Stimulated activated CD8-positive, alpha-beta memory T cell treated with anti-CD3 and anti-CD28 coated beads, Interleukin-7, amount 100 ng/mL, for 4 hours (primary cell): ENCODE results near the gene TOP2A.
A peak's percentile ranks its signal among the peaks of the same experiment; 100 is the strongest.

ENCODE experiments used
- DNase-seq, 2 donors: peaks; one replicate each; pipeline ENCODE4 v3.0.0-alpha.2; 2020; ENCODE audit warnings: low read depth in 2 of 2

Gene TOP2A, protein sequence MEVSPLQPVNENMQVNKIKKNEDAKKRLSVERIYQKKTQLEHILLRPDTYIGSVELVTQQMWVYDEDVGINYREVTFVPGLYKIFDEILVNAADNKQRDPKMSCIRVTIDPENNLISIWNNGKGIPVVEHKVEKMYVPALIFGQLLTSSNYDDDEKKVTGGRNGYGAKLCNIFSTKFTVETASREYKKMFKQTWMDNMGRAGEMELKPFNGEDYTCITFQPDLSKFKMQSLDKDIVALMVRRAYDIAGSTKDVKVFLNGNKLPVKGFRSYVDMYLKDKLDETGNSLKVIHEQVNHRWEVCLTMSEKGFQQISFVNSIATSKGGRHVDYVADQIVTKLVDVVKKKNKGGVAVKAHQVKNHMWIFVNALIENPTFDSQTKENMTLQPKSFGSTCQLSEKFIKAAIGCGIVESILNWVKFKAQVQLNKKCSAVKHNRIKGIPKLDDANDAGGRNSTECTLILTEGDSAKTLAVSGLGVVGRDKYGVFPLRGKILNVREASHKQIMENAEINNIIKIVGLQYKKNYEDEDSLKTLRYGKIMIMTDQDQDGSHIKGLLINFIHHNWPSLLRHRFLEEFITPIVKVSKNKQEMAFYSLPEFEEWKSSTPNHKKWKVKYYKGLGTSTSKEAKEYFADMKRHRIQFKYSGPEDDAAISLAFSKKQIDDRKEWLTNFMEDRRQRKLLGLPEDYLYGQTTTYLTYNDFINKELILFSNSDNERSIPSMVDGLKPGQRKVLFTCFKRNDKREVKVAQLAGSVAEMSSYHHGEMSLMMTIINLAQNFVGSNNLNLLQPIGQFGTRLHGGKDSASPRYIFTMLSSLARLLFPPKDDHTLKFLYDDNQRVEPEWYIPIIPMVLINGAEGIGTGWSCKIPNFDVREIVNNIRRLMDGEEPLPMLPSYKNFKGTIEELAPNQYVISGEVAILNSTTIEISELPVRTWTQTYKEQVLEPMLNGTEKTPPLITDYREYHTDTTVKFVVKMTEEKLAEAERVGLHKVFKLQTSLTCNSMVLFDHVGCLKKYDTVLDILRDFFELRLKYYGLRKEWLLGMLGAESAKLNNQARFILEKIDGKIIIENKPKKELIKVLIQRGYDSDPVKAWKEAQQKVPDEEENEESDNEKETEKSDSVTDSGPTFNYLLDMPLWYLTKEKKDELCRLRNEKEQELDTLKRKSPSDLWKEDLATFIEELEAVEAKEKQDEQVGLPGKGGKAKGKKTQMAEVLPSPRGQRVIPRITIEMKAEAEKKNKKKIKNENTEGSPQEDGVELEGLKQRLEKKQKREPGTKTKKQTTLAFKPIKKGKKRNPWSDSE (N-terminal part only)

DNA sequence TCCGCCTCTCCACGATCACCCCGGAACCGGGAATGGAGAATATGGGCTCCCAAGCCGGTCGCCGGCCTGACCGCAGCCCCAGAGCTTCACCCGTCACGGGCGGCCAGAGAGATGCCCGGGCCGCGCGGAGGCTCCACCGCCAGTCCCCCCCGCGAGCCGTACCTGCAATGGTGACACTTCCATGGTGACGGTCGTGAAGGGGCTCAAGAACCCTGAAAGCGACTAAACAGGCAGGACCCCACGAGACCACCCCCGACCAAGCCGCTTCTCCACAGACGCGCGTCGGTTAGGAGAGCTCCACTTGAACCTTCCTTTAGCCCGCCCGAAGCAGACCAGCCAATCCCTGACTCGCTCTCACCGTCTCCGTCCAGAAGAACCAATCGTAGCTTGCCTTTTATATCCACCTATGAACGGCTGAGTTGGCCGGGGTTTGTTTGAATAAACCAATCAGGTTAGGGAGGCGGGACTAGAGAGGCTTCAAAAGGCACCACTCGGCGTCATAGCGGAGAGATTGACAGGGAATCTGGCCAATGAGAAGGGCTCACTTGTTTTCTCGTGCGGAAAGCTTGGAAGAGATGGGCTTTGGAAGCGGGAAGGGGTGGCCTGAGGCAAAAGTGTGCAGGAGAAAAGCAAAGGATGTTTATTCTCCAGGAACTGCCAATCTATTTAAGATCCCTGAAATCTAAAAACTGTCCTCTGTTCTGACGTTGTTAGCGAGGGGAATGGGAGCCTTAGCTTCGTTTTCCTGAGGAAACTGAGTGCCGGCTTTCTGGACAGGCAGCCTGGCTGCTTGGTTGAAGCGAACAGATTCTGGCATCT lies at the start of gene TOP2A:
TSS of gene TOP2A (minus strand) at position 288 of the 819 bp plus-strand sequence. CDS start at position 183, 105 bp downstream.
- DNase-seq, result peak; percentile 79 to 95

DNA sequence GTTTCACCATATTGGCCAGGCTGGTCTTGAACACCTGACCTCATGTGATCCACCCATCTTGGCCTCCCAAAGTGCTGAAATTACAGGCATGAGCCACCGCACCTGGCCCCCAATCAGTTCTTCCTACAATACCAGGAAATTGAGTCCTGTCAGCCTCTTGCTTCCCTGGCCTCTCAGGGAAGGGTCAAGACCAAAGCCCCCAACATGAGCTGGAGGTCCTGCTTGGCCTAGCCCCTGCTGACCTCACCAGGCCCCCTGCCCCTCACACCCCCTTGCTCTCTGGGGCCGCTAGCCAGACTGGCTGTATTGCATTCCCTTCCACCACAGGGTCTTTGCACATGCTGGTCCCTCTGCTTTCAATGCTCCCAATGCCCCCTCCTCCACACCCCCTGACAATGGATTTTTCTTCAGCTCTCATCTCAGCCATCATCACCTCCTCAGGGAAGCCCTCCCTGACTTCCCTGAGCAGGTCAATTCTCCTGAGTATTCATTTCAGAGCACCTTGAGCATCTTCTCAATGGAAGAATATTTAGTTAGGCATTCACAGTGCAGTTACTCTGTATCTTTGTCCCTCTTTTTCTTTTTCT lies 49.7 kb upstream of the TOP2A start:
- no peak for DNase-seq

DNA sequence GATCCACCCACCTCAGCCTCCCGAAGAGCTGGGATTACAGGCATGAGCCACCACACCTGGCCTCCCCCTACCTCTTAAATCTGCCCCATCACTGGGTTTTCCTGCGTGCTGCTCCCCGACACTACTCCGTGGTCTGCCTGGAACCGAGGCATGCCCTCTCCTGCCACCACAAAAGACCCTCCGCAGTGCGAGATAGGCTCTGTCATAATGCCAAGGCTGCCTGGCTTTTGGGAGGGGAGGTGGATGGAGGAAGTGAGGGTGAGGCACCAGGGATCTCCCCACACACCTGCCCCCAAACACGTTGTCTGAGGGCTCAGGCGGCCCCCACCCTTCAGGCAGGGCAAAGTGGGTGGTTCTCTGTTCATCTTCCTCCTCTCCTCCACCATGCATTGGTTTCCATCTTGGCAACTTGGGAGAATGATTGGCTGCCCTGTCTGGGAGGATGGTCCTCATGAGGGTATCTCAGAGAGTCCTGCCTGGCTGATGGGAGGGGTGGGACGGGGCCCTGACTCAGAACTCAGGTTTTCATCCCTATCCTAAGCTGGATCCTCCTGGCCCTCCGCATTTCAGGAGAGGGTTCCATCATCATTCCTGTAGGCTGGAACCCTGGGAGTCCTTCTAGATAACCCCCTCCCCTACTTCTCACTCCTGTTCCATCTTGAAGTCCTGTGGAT lies 48.7 kb upstream of the TOP2A start:
- DNase-seq, result no peak

GRCh38 chr17:40464392-40464855 lies 46.7 kb upstream of the TOP2A start:
- DNase-seq, result no peak

GRCh38 chr17:40463122-40463550 lies 45.4 kb upstream of the TOP2A start:
- DNase-seq, result no peak

- no peak for DNase-seq
Observed at GRCh38 chr17:40462343-40463121, 44.8 kb upstream of the TOP2A start.

DNA sequence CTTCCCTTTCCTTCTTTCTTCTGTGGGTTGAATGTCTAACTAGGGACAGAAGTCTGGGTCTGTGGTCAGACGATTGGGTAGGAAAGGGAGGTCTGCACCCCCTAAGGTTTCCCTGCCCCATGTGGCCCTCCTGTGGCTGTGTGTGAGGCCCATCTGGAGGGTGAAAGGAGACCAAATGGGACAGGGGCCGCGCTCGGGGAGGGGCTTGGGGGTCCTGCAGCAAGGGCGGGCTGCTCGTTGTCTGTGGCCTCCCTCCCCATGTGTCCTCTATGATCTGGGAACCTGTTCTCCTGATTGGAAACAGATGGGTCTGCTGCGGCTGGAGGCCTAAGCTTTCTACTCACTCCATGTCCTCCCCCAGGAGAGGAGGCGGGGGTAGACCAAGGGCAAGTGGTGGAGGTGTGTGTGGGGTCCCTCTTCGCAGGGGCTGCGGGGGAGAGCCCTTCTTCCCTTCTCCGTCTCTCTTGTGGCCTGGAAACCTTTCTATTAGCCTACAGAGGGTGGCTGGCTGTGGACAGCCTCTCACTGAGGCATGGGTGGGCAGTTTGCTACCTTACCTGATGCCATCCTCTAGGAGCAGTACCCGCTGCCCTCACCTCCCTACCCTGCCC lies 44.1 kb upstream of the TOP2A start:
- no peak for DNase-seq

- no peak for DNase-seq
Observed at GRCh38 chr17:40460968-40461731, 43.5 kb upstream of the TOP2A start.

- no peak for DNase-seq
Observed at GRCh38 chr17:40460604-40460967, 42.9 kb upstream of the TOP2A start.

- no peak for DNase-seq
Observed at GRCh38 chr17:40459636-40460603, 42.2 kb upstream of the TOP2A start.

GRCh38 chr17:40458851-40459482 lies 41.3 kb upstream of the TOP2A start:
- no peak for DNase-seq

GRCh38 chr17:40457964-40458791 lies 40.5 kb upstream of the TOP2A start:
- DNase-seq, result no peak

DNA sequence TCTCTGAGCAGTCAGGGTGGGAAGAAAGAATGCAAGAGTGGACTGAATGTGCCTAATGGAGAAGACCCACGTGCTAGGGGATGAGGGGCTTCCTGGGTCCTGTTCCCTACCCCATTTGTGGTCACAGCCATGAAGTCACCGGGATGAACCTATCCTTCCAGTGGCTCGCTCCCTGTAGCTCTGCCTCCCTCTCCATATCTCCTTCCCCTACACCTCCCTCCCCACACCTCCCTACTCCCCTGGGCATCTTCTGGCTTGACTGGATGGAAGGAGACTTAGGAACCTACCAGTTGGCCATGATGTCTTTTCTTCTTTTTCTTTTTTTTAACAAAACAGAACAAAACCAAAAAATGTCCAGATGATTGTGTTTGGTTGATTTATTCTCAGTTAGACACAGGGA lies 39.7 kb upstream of the TOP2A start:
- no peak for DNase-seq

- no peak for DNase-seq
Observed at GRCh38 chr17:40456396-40456951, 38.8 kb upstream of the TOP2A start.

DNA sequence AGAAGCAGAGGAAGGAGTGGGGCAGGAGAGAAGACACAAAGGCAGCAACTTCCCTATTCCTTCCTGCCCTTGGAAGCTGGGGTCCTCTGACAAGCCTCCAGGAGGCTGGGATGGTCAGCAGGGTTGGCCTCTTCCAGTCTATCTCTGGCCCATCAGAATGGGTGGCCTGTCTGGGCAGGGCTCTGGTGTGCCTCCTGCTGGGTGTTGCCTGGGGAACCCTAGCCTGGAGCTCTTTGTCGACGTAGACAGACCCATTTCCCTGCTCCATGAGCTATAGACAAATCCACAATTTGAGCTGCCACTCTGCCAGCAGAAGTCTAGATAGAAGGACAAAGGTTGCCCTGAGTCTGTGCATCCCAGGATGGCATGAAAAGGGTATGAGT lies 36.9 kb upstream of the TOP2A start:
- no peak for DNase-seq
